ENCODE results near the gene CIC. TPM values are rescaled to one million over a fixed set of nuclear protein-coding genes. Genes with fewer than 3 reads are reported as not detected.

Gene CIC
- total RNA-seq, 1 donor from 2014 or later = 10.4 TPM

- H3K36me3 ChIP-seq (ENCODE audit: control insufficient read depth in 3 of 3, insufficient read depth in 3 of 3, low read length in 3 of 3) = peaks cover 8 to 22% (median 12%) of the 10 kb centered on the region in 3 donors
- no peaks in the 10 kb centered on the region for H3K27me3 ChIP-seq (ENCODE audit: control insufficient read depth in 3 of 3, insufficient read depth in 3 of 3, low read length in 3 of 3)
- H3K9me3 ChIP-seq (ENCODE audit: control insufficient read depth in 3 of 3, low read length in 3 of 3) = no peaks in the 10 kb centered on the region
- peaks cover 40 to 56% (median 41%) of the 10 kb centered on the region in 3 donors for H3K4me1 ChIP-seq (ENCODE audit: control insufficient read depth in 3 of 3, insufficient read depth in 3 of 3, low read length in 3 of 3)
- peak within 1 kb of the TSS; percentile 90 to 92 (median 91) for H3K4me3 ChIP-seq (ENCODE audit: low read length in 3 of 3)
- peak within 1 kb of the TSS; percentile 87 to 93 (median 89) for H3K9ac ChIP-seq (ENCODE audit: low read depth in 1 of 3, low read length in 3 of 3)
- H3K27ac ChIP-seq (ENCODE audit: low read depth, low read length) = peak within 1 kb of the TSS; percentile 89
Measured at GRCh38 chr19:42242512-42243409, 26.3 kb upstream of the CIC start, which contains the start of gene GSK3A. Gene GSK3A (minus strand): TSS chr19:42242602. CDS start chr19:42242465, 137 bp downstream.

DNA sequence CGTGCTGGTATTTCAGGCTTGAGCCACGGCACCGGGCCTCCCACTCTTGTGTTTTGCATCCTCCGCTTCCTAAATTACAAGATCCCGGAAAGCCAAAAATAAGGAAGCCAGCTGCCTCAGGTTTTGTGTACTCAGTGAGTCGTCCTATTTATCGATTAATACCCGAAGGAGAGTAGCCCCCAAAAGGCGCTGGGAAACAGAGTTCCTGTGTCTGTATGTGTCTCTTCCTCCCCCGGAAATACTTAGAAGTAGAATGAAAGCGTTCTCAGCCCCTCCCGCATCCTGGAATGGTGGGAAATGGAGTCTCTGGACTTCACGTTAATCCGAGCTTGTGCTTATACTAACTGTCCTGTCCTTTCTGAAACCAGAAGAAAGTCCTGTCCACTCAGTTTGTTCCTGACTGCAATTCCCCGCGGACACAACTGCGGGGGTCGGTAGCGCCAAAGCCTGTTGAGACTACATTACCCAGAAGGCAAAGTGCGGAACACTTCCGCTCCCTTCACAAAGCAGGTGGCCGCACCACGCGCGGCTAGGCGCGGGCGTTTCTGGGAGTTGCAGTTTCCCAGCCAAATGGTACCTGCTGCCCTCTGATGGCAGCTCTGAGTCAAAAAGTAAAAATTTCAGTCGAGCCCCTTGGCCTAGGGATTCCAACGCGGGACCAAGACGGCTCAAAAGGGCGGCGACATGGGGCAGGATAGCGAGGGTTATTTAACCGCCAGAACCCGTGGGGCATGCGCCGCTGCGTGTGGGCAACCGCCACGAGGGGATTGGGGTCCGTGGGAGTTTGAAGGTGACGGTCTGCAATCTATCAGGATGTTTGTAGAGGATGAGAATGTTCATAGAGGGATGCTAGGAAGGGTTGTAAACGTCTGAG lies 24.5 kb upstream of the CIC start:
- peak overlapping the region; percentile 90 to 92 (median 91) for H3K4me3 ChIP-seq (ENCODE audit: low read length in 3 of 3)
- H3K4me1 ChIP-seq (ENCODE audit: control insufficient read depth in 3 of 3, insufficient read depth in 3 of 3, low read length in 3 of 3) = peaks cover 39 to 56% (median 41%) of the 10 kb centered on the region in 3 donors
- peak overlapping the region; percentile 75 to 84 (median 83) for H3K9ac ChIP-seq (ENCODE audit: low read depth in 1 of 3, low read length in 3 of 3)
- H3K27me3 ChIP-seq (ENCODE audit: control insufficient read depth in 3 of 3, insufficient read depth in 3 of 3, low read length in 3 of 3) = no peaks in the 10 kb centered on the region
- no peaks in the 10 kb centered on the region for H3K9me3 ChIP-seq (ENCODE audit: control insufficient read depth in 3 of 3, low read length in 3 of 3)
- peaks cover 5 to 11% (median 7%) of the 10 kb centered on the region in 3 donors for H3K36me3 ChIP-seq (ENCODE audit: control insufficient read depth in 3 of 3, insufficient read depth in 3 of 3, low read length in 3 of 3)
- peak overlapping the region; percentile 89 for H3K27ac ChIP-seq (ENCODE audit: low read depth, low read length)

GRCh38 chr19:42245231-42245630 lies 23.8 kb upstream of the CIC start:
- H3K4me3 ChIP-seq (ENCODE audit: low read length in 3 of 3) = peak overlapping the region; percentile 90 to 92 (median 91)
- no peaks in the 10 kb centered on the region for H3K9me3 ChIP-seq (ENCODE audit: control insufficient read depth in 3 of 3, low read length in 3 of 3)
- H3K4me1 ChIP-seq (ENCODE audit: control insufficient read depth in 3 of 3, insufficient read depth in 3 of 3, low read length in 3 of 3) = peaks cover 45 to 56% (median 48%) of the 10 kb centered on the region in 3 donors
- peaks cover 4 to 8% (median 5%) of the 10 kb centered on the region in 3 donors for H3K36me3 ChIP-seq (ENCODE audit: control insufficient read depth in 3 of 3, insufficient read depth in 3 of 3, low read length in 3 of 3)
- H3K27me3 ChIP-seq (ENCODE audit: control insufficient read depth in 3 of 3, insufficient read depth in 3 of 3, low read length in 3 of 3) = peaks cover 0 to 2% (median under 1%) of the 10 kb centered on the region in 3 donors
- H3K9ac ChIP-seq (ENCODE audit: low read depth in 1 of 3, low read length in 3 of 3) = peak overlapping the region in 2 of 3 donors; percentile 69 to 83
- H3K27ac ChIP-seq (ENCODE audit: low read depth, low read length) = peak overlapping the region; percentile 89

DNA sequence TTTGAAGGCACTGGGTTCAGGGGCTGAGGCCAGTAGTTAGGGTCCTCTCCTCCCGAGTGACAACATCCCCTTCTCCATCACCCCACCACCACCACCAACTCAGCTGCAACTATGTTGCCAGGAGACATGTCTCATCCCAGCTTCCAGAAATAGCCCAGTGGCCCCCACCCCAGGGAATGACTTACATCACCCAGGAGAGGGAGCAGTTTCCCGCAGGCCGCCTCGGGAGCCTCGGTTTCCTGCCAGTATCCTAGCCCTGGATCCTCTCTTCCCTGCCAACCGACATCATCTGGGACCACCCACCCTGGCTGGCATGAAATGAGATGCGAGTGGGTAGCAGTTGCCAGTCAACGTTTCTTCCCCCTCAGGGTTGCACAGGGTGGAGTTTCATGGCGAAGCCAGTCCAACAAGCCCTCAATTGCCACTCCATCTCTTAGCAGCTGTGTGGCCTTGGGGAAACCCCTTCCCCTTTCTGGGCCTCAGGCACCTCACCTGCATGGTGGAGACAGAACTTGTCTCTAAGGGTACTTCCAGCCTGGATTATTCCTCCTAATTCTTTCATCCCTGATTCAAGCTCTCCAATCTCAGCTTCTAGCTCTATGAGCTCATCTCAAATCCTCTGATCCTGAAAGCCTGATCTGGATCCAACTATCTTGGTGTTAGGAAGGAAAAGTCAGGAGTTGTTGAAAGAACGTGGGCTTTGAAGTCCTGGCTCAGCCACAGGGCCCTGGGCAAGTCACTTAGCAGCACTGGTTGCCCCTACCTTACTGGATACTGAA lies 22.7 kb upstream of the CIC start:
- peaks cover 49 to 58% (median 52%) of the 10 kb centered on the region in 3 donors for H3K4me1 ChIP-seq (ENCODE audit: control insufficient read depth in 3 of 3, insufficient read depth in 3 of 3, low read length in 3 of 3)
- peak overlapping the region in 1 of 3 donors; percentile 40 for H3K9ac ChIP-seq (ENCODE audit: low read depth in 1 of 3, low read length in 3 of 3)
- no peaks in the 10 kb centered on the region for H3K9me3 ChIP-seq (ENCODE audit: control insufficient read depth in 3 of 3, low read length in 3 of 3)
- H3K36me3 ChIP-seq (ENCODE audit: control insufficient read depth in 3 of 3, insufficient read depth in 3 of 3, low read length in 3 of 3) = peaks cover 0 to 9% (median 4%) of the 10 kb centered on the region in 3 donors
- peaks cover 0 to 10% (median 9%) of the 10 kb centered on the region in 3 donors for H3K27me3 ChIP-seq (ENCODE audit: control insufficient read depth in 3 of 3, insufficient read depth in 3 of 3, low read length in 3 of 3)
- peak overlapping the region; percentile 34 for H3K27ac ChIP-seq (ENCODE audit: low read depth, low read length)
- no peak overlapping the region for H3K4me3 ChIP-seq (ENCODE audit: low read length in 3 of 3)

GRCh38 chr19:42246922-42247639 lies 22.0 kb upstream of the CIC start:
- Histone ChIP-seq H3K9me3 (ENCODE audit: control insufficient read depth in 3 of 3, low read length in 3 of 3) (no peaks in the 10 kb centered on the region), H3K27ac (ENCODE audit: low read depth, low read length) (peak overlapping the region; percentile 34), H3K9ac (ENCODE audit: low read depth in 1 of 3, low read length in 3 of 3) (peak overlapping the region in 1 of 3 donors; percentile 8), H3K4me1 (ENCODE audit: control insufficient read depth in 3 of 3, insufficient read depth in 3 of 3, low read length in 3 of 3) (peaks cover 52 to 61% (median 53%) of the 10 kb centered on the region in 3 donors), H3K4me3 (ENCODE audit: low read length in 3 of 3) (no peak overlapping the region), H3K36me3 (ENCODE audit: control insufficient read depth in 3 of 3, insufficient read depth in 3 of 3, low read length in 3 of 3) (peaks cover 0 to 9% (median 4%) of the 10 kb centered on the region in 3 donors), H3K27me3 (ENCODE audit: control insufficient read depth in 3 of 3, insufficient read depth in 3 of 3, low read length in 3 of 3) (peaks cover 0 to 13% (median 9%) of the 10 kb centered on the region in 3 donors)

DNA sequence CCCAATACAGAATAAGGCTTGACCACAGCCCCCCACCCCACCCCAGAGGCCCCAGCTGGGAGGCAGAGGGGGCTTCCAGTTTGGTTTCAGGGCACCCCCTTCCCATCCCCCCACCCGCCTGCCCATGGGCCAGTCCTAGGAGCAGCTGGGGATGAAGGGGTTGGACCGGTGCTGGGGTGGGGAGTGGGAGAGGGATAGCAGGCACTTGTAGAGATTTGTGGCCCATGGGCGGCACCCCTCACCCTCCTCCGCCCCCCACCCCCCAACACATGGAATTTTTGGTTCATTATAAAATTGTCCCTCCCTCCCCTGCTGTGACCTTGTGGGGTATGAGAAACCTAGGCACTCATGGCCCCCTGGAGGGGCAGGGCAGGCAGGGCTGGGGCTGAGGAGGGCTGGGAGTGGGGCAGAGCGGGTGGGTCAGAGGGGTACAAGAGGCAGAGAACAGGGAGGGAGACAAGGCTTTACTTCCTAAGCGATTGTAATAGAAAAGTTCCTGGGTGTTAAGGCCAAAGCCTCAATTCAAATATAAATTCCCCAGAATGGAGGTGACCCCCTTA lies 21.3 kb upstream of the CIC start:
- Histone ChIP-seq H3K4me1 (ENCODE audit: control insufficient read depth in 3 of 3, insufficient read depth in 3 of 3, low read length in 3 of 3) (peaks cover 57 to 64% (median 60%) of the 10 kb centered on the region in 3 donors), H3K9me3 (ENCODE audit: control insufficient read depth in 3 of 3, low read length in 3 of 3) (no peaks in the 10 kb centered on the region), H3K4me3 (ENCODE audit: low read length in 3 of 3) (no peak overlapping the region), H3K27ac (ENCODE audit: low read depth, low read length) (no peak overlapping the region), H3K27me3 (ENCODE audit: control insufficient read depth in 3 of 3, insufficient read depth in 3 of 3, low read length in 3 of 3) (peaks cover 0 to 18% (median 12%) of the 10 kb centered on the region in 3 donors), H3K36me3 (ENCODE audit: control insufficient read depth in 3 of 3, insufficient read depth in 3 of 3, low read length in 3 of 3) (peaks cover 0 to 9% (median 4%) of the 10 kb centered on the region in 3 donors), H3K9ac (ENCODE audit: low read depth in 1 of 3, low read length in 3 of 3) (no peak overlapping the region)

- H3K9me3 ChIP-seq (ENCODE audit: control insufficient read depth in 3 of 3, low read length in 3 of 3) = no peaks in the 10 kb centered on the region
- H3K4me1 ChIP-seq (ENCODE audit: control insufficient read depth in 3 of 3, insufficient read depth in 3 of 3, low read length in 3 of 3) = peaks cover 60 to 64% (median 63%) of the 10 kb centered on the region in 3 donors
- H3K27ac ChIP-seq (ENCODE audit: low read depth, low read length) = no peak overlapping the region
- H3K27me3 ChIP-seq (ENCODE audit: control insufficient read depth in 3 of 3, insufficient read depth in 3 of 3, low read length in 3 of 3) = peaks cover 0 to 25% (median 17%) of the 10 kb centered on the region in 3 donors
- H3K4me3 ChIP-seq (ENCODE audit: low read length in 3 of 3) = no peak overlapping the region
- peaks cover 0 to 9% (median 4%) of the 10 kb centered on the region in 3 donors for H3K36me3 ChIP-seq (ENCODE audit: control insufficient read depth in 3 of 3, insufficient read depth in 3 of 3, low read length in 3 of 3)
- no peak overlapping the region for H3K9ac ChIP-seq (ENCODE audit: low read depth in 1 of 3, low read length in 3 of 3)
Measured at GRCh38 chr19:42248270-42249148, 20.5 kb upstream of the CIC start.
